Brain microvascular endothelial cell (primary cell): Measurements from ENCODE around the gene KCNQ2.

Experiments used
- DNase-seq: peaks from one replicate; pipeline ENCODE4 v3.0.0-alpha.2; 2020
- H3K27ac ChIP-seq: fragments of 250-450 bp; sonication (Bioruptor Pico); 2 replicates; pipeline ENCODE4 v1.5.1; 2020; ENCODE audit warnings: mild to moderate bottlenecking, moderate library complexity
- H3K27me3 ChIP-seq: fragments of 250-450 bp; sonication (Bioruptor Pico); replicated peaks from 2 replicates; pipeline ENCODE4 v1.5.1; 2020; ENCODE audit warnings: mild to moderate bottlenecking
- H3K36me3 ChIP-seq: fragments of 250-450 bp; sonication (Bioruptor Pico); replicated peaks from 2 replicates; pipeline ENCODE4 v1.5.1; 2020; ENCODE audit warnings: mild to moderate bottlenecking
- H3K4me3 ChIP-seq: 2 replicates; pipeline ENCODE4 v1.5.1; 2011; ENCODE audit warnings: low read depth, mild to moderate bottlenecking, control low read depth, low read length, moderate library complexity
- CTCF ChIP-seq: IDR thresholded peaks from 2 replicates; pipeline ENCODE4 v1.5.1; 2011; ENCODE audit warnings: low read depth, mild to moderate bottlenecking, moderate library complexity, low read length, control low read depth, inconsistent platforms; ENCODE audit errors: missing control alignments
- in situ Hi-C: cut with HindIII; loops from 2 replicates; pipeline ENCODE4 v1.10.0; 2017; ENCODE audit warnings: low sequenced_read_pairs, low pct_ligation_motif_present

Gene KCNQ2

GRCh38 chr20:63447320-63447719 is 25.1 kb downstream of the KCNQ2 start:
- TF ChIP-seq CTCF = no peak
- H3K36me3 ChIP-seq = no peaks in the 10 kb centered on the region
- DNase-seq = no peak
- in situ Hi-C loops = no loop called here
- peaks cover 2% of the 10 kb centered on the region for H3K27me3 ChIP-seq
- H3K27ac ChIP-seq = no peak overlapping the region
- H3K4me3 ChIP-seq = no peak overlapping the region

GRCh38 chr20:63446216-63447024 is 26.0 kb downstream of the KCNQ2 start:
- no peak overlapping the region for H3K27ac ChIP-seq
- in situ Hi-C loops = no loop called here
- no peak overlapping the region for H3K4me3 ChIP-seq

DNA sequence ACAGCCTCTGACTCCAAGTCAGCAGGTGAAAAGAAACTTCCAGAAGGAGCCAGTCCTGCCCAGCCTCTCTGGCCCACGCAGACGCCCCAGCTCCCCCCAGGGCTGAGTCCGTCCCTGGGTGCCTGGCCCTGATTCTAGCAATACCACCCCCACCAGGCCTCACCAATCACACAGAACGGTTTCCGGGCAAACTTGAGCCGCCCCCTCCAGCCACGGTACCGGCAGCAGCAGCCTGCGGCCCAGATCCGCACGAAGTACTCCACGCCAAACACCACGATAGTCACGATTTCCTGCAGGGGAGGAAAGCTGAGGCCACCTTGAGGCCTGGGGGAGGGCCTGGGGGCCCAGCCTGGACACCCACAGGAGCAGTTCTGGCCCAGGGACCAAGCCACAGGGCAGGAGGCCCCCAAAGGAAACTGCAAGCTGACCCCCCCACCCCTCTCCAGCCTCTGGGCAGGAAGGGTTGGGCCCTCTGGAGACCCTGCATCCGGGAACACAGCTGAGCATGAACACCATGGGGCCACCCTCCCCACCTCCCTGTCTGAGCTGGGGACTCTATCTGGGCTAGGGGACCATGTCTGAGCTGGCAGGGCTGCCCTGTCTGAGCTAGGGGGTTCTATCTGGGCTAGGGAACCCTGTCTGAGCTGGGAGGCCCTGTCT is 27.2 kb downstream of the KCNQ2 start:
- no peak for TF ChIP-seq CTCF
- Histone ChIP-seq H3K27me3 (peaks cover 2% of the 10 kb centered on the region), H3K4me3 (no peak overlapping the region), H3K27ac (no peak overlapping the region), H3K36me3 (no peaks in the 10 kb centered on the region)
- in situ Hi-C loops = no loop called here
- DNase-seq = no peak

More at GRCh38 chr20:63446216-63447024, 26.0 kb downstream of the KCNQ2 start:
- Histone ChIP-seq H3K27me3 (peaks cover 2% of the 10 kb centered on the region), H3K36me3 (no peaks in the 10 kb centered on the region)
- no peak for DNase-seq
- TF ChIP-seq CTCF = no peak

GRCh38 chr20:63444548-63444947 is 27.9 kb downstream of the KCNQ2 start:
- H3K27me3 ChIP-seq = peaks cover 2% of the 10 kb centered on the region
- no peak for TF ChIP-seq CTCF
- no peak for DNase-seq
- H3K27ac ChIP-seq = no peak overlapping the region
- no peak overlapping the region for H3K4me3 ChIP-seq
- no peaks in the 10 kb centered on the region for H3K36me3 ChIP-seq
- in situ Hi-C loops = no loop called here

DNA sequence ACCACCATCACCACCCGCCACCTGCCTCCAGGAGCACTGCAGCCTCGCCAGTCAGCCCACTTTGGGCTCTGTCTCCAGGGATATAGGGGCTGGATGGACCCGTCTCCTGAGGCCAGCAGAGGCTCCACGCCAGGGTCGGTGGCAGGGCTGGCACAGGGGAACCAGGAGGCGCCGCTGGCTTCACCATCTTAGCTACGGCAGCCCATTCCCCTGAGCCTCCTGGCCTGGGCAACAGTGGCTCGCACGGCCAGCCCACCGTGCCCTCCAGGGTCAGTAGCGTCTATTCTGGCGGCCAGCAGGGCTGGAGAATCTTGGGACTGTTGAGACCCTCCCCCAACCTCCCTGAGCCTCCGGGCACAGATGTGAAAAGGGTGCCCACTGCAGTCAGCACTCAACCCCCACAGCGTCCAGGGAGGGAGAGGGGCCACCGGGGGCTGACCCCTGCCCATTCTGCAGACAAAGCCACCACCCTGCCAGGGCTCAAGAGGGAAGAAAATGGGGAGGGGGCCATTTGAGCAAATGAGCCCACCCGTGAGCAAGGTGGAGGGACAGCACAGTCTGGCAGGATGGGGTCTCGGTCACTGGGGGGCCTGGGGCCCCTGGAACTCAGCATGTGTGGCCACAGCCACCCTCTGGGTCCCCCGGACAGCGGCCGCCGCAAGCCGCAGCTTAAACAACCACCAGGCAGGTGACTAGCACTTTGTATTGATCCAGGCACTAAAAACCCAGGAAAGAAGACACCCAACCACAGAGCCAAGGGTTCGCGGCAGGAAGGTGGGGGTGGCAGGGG is 28.7 kb downstream of the KCNQ2 start:
- H3K27ac ChIP-seq = no peak overlapping the region
- no peak for DNase-seq
- in situ Hi-C loops = no loop called here
- TF ChIP-seq CTCF = no peak
- no peaks in the 10 kb centered on the region for H3K36me3 ChIP-seq
- H3K4me3 ChIP-seq = no peak overlapping the region
- H3K27me3 ChIP-seq = peaks cover 2% of the 10 kb centered on the region
